ENCODE measurements around the gene TLCD1.

TLCD1 gene

DNA sequence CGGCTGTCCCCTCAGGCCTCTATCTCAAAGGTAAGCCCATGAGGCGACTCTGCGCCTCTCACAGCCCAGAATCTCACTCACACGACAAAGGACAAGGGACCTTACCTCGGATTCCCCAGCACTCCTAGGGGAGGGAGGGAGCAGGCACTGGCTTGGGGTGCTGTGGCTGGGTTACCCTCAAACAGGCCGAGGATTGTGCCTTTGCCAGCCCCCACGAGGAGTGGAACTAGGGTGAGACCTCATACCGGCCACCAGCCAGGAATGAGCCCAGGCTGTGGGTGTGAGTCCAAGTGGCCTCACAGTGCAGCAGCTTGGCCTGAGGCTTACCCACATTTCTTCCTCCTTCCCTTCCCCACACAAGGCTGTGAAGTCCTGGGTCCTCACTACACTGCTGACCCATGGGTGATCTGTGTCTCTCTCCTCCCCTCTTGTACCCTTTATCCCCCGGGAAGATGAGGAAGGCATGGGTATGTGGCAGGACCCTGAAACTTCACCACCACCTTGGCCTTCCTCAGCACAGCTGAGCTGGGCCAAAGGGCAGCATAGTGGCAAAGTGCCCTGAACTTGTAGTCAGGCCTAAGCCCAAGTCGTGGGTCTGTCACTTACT lies 20.2 kb downstream of the TLCD1 start:
- no peak overlapping the region for H3K27ac ChIP-seq
- no peak overlapping the region for H3K4me3 ChIP-seq
- TF ChIP-seq, protein P1, sequence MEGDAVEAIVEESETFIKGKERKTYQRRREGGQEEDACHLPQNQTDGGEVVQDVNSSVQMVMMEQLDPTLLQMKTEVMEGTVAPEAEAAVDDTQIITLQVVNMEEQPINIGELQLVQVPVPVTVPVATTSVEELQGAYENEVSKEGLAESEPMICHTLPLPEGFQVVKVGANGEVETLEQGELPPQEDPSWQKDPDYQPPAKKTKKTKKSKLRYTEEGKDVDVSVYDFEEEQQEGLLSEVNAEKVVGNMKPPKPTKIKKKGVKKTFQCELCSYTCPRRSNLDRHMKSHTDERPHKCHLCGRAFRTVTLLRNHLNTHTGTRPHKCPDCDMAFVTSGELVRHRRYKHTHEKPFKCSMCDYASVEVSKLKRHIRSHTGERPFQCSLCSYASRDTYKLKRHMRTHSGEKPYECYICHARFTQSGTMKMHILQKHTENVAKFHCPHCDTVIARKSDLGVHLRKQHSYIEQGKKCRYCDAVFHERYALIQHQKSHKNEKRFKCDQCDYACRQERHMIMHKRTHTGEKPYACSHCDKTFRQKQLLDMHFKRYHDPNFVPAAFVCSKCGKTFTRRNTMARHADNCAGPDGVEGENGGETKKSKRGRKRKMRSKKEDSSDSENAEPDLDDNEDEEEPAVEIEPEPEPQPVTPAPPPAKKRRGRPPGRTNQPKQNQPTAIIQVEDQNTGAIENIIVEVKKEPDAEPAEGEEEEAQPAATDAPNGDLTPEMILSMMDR (IDR thresholded peaks at IDR 0.05), result no peak
- DNase-seq (ENCODE audit: low spot score), result no peak

DNA sequence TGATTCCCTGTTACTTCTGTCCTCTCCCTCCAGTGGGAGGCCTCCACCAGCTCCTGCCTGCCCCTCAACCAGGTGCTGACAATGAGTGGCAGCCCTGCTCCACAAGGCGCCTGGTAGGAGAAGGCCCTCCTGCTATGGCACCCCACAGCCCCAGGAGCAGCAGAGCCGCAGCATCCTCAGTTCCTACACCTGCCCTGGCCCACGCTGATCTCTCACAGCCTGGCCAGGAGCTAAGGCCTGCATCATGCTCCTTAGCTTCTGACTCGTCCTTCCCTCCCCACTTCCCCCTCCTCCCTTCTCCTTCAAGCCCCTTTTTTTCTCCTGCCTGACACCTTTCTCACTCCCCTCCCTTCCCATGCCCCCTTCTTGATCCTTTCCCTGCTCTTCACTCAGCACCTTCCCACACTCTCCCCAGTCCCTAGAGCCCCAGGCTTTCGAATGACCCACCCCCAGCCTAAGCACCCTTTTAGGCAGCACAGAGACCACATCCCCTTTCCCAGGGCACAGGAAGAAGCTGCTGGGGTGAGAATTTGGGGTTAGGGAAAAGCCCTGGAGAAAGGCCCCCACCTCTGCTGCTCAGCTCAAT lies 20.9 kb downstream of the TLCD1 start:
- H3K27ac ChIP-seq, result no peak overlapping the region
- no peak for DNase-seq (ENCODE audit: low spot score)

DNA sequence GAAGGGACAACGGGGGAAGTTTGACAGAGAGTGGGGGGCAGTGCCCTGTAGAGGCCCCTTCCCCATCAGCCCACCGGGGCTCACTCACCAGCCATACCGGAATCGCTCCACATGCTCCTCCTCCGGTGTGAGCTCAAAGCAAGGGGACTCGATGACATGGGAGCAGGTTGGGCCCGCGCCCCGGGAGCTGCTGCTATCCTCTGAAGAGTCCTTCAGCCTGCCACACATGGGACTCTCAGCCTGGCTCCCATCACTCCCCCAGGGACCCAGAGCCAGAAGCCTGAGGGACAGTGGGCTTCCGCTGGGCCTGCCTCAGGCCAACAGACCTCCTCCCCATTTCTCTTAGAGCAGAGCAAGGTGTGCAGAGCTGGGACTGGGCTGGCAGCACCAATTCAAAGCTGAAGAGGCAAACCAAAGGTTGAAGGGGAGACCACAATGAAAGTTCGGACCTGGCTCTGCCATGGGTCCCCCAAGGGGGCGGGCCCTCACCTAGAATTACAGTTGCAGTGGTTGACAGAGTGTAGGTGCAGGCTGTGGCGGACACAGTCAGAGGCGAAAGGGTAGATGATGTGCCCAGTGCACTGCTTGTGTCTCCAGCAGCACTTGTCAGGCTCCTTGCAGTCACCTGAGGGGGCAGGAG lies 21.7 kb downstream of the TLCD1 start:
- Histone ChIP-seq H3K4me3 (no peak overlapping the region), H3K27ac (no peak overlapping the region)
- no peak for DNase-seq (ENCODE audit: low spot score)
- TF ChIP-seq, protein P1 (IDR thresholded peaks at IDR 0.05), result no peak

More for the DNA sequence above, 20.9 kb downstream of the TLCD1 start:
- TF ChIP-seq, protein P1 (IDR thresholded peaks at IDR 0.05), result no peak
- no peak overlapping the region for H3K4me3 ChIP-seq

DNA sequence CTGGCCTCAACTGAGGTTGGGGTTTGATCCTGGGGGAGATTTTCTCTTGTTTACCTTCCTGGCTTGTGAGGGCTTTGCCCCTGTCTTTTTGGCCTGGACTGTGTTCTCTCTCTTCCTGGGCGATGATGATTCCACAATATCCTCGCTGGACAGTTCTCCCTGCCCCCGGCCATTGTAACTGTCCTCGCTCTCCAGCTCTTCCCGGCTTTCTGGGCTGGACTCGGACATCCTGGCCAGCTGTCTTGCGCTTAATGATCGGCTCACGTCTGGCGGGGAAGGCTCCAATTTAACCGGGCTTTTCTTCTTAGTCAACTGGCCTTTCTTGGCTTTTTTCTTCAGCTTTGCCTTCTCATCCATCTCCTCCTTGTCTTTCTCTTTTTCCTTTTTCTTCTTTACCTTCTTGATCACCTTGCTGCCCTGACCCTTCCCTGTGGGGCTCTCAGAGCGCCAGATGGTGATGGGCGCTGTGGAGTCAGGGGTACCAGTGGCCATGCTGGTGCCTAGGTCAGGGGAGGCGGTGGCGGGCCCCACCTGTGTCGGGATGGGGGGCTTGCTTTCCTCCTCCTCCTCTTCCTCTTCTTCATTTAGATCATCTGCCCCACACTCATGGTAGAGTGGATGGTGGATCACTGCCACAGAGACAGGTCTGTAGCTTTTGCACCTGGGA lies 22.3 kb downstream of the TLCD1 start:
- H3K4me3 ChIP-seq, result no peak overlapping the region
- DNase-seq (ENCODE audit: low spot score), result no peak
- TF ChIP-seq, protein P1 (IDR thresholded peaks at IDR 0.05), result no peak
- no peak overlapping the region for H3K27ac ChIP-seq

DNA sequence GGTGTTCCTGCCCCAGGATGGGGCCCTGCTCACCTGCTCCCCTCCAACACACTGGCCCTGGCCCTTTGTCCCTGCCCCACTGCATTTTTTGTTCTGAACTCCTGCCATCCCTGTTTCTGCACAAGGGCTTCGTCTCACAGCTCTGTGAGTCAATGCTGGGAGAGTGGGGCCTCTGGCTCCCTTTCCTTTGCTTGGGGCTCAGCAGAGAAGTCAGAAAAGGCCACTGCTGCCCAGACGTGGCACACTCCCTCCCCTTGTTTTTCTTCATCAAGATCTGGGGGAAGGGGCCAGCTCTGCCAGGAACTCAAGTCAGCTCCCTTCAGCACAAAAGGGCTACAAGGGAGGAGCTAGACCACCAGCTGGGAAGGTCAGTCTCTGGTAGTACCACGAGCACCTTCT lies 23.3 kb downstream of the TLCD1 start:
- DNase-seq (ENCODE audit: low spot score), result no peak
- H3K4me3 ChIP-seq, result no peak overlapping the region
- no peak overlapping the region for H3K27ac ChIP-seq
- TF ChIP-seq, protein P1 (IDR thresholded peaks at IDR 0.05), result no peak

DNA sequence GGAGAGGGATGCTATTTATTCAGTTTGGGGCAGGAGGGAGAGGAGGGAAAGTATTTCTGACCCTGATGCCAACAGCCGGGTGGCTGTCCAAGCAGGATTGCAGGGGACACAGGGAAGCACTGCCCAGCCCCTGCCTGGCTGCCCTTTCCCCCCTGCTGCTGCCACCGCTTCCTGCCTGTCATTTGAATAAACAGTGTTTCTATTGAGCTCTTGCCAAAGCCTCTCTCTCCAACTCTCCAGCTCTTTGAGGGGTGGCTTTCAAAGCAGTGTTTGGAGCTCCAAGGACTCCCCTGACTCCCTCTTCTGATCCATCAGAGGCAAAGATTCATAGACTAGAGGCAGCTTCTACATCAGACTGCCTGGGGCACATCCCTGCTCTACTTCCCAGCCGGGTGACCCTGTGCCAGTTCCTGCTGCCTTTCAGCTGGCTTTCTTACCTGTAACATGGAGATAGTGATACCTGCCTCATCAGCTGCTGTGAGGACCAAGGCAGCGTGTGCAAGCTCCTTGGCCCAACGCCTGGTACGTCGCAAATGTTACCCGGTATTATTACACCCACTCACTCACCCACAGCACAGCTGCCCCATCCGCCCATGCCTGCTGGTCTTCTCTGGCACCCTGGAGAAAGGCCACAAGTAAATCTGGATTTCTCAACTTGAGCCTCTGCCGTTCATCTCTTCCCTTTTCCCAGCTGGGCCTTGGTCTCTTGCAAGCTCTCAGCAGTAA lies 23.8 kb downstream of the TLCD1 start:
- no peak overlapping the region for H3K4me3 ChIP-seq
- H3K27ac ChIP-seq, result no peak overlapping the region
- TF ChIP-seq, protein P1 (IDR thresholded peaks at IDR 0.05), result no peak
- no peak for DNase-seq (ENCODE audit: low spot score)
